Measurements from ENCODE around the gene GFPT1.

The GFPT1 gene

DNA sequence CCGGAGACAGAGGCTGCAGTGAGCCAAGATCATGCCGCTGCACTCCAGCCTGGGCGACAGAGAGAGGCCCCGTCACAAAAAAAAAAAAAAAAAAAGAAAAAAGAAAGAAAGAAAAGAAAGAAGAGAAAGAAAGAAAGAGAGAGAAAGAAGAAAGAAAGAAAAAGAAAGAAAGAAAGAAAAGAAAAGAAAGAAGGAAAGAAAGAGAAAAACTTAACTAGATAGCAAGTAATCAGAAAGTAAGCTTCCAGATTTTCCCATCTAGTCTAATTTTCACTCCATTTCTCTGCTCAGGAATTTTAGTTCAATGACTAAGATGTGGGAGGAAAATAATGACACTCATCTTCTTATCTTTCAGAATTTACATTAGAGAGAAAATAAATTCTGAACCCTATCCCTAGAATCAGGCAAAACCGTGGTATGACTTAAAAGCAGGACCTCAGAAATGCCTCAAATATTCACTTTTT lies 2.4 kb downstream of the GFPT1 start:
- DNase-seq (ENCODE audit: insufficient read length, low spot score) (no peak), FAIRE-seq (no peak)
- TF ChIP-seq, protein P1, sequence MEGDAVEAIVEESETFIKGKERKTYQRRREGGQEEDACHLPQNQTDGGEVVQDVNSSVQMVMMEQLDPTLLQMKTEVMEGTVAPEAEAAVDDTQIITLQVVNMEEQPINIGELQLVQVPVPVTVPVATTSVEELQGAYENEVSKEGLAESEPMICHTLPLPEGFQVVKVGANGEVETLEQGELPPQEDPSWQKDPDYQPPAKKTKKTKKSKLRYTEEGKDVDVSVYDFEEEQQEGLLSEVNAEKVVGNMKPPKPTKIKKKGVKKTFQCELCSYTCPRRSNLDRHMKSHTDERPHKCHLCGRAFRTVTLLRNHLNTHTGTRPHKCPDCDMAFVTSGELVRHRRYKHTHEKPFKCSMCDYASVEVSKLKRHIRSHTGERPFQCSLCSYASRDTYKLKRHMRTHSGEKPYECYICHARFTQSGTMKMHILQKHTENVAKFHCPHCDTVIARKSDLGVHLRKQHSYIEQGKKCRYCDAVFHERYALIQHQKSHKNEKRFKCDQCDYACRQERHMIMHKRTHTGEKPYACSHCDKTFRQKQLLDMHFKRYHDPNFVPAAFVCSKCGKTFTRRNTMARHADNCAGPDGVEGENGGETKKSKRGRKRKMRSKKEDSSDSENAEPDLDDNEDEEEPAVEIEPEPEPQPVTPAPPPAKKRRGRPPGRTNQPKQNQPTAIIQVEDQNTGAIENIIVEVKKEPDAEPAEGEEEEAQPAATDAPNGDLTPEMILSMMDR (IDR thresholded peaks at IDR 0.05; ENCODE audit: insufficient read depth, missing control alignments) = no peak

DNA sequence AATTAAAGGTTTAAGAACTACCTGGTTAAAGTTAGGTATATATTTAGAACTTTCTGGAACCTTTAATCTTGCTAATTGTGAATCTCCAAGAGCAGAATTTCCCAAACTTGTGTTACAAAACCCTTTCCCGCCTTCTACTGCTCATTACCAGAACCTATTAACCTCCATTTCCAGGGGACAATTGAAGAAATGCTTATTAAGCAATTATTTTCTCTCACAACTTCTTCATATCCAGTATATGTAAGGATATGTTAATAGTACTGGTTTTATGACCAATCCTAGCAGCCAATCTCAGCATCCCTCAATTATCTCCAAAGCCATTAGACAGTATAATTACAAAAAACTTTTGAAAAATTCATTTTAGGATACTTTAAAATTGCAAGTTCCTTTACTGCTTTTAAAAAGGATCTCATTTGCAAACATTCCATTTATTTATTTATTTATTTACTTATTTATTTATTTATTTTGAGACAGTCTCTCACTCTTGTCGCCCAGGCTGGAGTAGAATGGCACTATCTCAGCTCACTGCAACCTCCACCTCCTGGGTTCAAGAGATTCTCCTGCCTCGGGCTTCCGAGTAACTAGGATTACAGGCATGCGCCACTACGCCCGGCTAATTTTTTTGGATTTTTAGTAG lies 3.7 kb downstream of the GFPT1 start:
- TF ChIP-seq, protein P1 (IDR thresholded peaks at IDR 0.05; ENCODE audit: insufficient read depth, missing control alignments) = no peak
- no peak for FAIRE-seq

DNA sequence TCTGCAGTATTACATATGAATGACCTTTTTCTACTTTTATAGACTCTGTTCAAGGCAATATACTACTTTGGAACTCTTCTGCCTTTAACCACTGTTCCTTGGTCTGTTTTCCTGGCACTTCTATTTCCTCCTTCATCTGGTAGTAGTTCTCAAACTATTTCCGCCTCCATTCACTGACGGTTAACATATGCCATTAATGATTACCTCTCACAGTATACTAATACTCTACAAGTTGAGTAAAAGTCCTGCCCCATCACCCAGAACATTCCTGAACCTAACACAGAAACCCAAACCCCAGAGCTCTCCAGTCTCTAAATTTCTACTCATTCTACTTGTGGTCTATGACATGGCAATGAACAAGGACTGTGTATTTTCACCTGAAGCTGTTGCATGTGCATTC lies 4.5 kb downstream of the GFPT1 start:
- TF ChIP-seq, protein P1 (IDR thresholded peaks at IDR 0.05; ENCODE audit: insufficient read depth, missing control alignments) = no peak
- DNase-seq (ENCODE audit: insufficient read length, low spot score) = no peak
- no peak for FAIRE-seq

More for the DNA sequence above, 3.7 kb downstream of the GFPT1 start:
- DNase-seq (ENCODE audit: insufficient read length, low spot score) = no peak

DNA sequence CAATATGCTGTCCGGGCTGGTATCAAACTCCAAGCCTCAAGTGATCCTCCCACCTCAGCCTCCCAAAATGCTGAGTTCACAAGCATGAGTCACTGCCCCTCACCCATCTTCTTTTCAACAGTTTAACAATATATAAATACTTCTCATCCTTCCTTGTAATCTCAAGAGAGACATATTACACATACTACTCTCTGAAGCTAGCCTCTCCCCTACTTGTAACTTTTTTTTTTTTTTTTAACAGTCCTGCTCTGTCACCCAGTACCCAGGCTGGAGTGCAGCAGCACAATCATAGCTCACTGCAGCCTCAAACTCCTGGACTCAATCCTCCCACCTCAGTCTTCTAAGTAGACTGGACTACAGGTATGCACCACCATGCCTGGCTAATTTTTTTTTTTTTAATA lies 5.7 kb downstream of the GFPT1 start:
- FAIRE-seq = no peak
- no peak for DNase-seq (ENCODE audit: insufficient read length, low spot score)
- TF ChIP-seq, protein P1 (IDR thresholded peaks at IDR 0.05; ENCODE audit: insufficient read depth, missing control alignments) = no peak

DNA sequence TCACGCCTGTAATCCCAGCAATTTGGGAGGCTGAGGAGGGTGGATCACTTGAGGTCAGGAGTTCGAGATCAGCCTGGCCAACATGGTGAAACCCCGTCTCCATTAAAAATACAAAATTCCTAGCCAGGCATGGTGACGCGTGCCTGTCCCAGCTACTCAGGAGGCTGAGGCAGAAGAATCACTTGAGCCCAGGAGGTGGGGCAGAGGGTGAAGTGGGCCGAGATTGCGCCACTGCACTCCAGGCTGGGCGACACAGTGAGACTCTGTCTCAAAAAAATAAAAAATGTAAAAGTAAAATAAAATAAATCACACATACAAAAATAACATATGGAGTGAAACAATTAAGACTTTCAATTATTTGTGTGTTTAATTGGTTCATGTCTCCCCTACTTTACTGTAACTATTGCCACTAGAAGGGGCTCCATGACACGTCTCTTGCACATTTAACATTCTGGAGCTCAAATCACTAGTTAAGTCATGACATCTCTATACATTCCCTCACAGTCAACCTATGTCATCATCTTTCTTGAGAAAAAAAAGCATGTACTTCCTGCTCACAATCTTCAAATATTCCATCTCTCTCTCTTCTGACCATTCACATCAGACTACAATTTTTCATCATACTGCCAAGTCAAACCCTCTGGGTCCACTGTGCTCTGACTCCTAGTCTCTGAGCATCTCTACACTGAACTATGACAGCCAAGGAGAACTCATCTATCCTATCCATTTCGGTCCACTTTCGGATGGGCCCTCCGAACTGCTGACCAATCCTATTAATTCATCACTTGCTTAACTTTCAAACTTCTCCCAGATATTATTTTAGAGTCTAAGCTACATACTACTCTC lies 6.7 kb downstream of the GFPT1 start:
- DNase-seq (ENCODE audit: insufficient read length, low spot score) (no peak), FAIRE-seq (no peak)
- TF ChIP-seq, protein P1 (IDR thresholded peaks at IDR 0.05; ENCODE audit: insufficient read depth, missing control alignments) = no peak

DNA sequence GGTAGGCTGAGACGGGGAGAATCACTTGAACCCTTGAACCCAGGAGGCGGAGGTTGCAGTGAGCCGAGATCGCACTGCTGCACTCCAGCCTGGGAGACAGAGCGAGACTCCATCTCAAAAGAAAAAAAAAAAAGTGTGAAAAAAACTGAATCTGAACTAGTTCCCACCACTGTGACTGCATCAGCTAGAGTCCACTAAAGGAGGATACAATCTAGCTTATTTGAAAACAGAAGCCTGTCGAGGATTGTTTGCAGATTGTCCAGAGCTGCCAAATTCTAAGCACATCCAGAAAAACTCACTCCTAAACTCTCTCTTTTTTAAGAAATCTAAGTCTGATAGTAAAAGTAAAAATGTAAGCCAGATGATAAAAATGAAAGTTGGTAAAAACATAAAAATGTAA lies 10.6 kb downstream of the GFPT1 start:
- DNase-seq (ENCODE audit: insufficient read length, low spot score) (no peak), FAIRE-seq (no peak)
- TF ChIP-seq, protein P1 (IDR thresholded peaks at IDR 0.05; ENCODE audit: insufficient read depth, missing control alignments) = no peak
